IMR-90 (cell line): Measurements from ENCODE around the gene PCID2. TPM values are rescaled to one million over a fixed set of nuclear protein-coding genes. Genes with fewer than 3 reads are reported as not detected.
"Not testable (repeated sequence)": the region's sequence is repeated elsewhere in the genome, so short reads cannot be mapped to it uniquely, and the experiment has no call there.

Experiments
- ATAC-seq: fragments of 200-7000 bp; cut with Tn5 transposase; 2 replicates; pipeline ENCODE4 v1.9.1; 2020; ENCODE audit warnings: low read depth, mild to moderate bottlenecking, moderate library complexity
- BruUV-seq: library from RNA; stranded (reverse); fragments of 400-500 nt; replicated peaks from 2 replicates; lab custom pipeline; 2021; lab: Mats Ljungman, UMichigan
- CTCF ChIA-PET: fragments of 300-600 bp; formaldehyde crosslinking; extraction: SDS; loops from one replicate; lab custom pipeline; 2021; ENCODE audit warnings: antibody characterized with exemption; lab: Yijun Ruan, JAX
- POLR2A ChIA-PET: fragments of 300-600 bp; sonication (Branson Sonifier 250); formaldehyde crosslinking; loops from one replicate; lab custom pipeline; 2022; ENCODE audit warnings: antibody characterized with exemption; ENCODE audit not compliant: unreplicated experiment; lab: Charles Lee
- DNase-seq: peaks from one replicate; pipeline ENCODE4 v3.0.0; 2013
- H2AFZ ChIP-seq: replicated peaks from 2 replicates; pipeline ENCODE3; 2013; ENCODE audit warnings: low read length, mild to moderate bottlenecking; ENCODE audit not compliant: poor library complexity
- H2AK5ac ChIP-seq: 2 replicates; pipeline ENCODE4 v1.6.1; 2013; ENCODE audit warnings: low read depth, low read length, inconsistent platforms
- H2AK9ac ChIP-seq: replicated peaks from 2 replicates; pipeline ENCODE3; 2013; ENCODE audit warnings: mild to moderate bottlenecking, low read depth, low read length, moderate library complexity; ENCODE audit not compliant: poor library complexity
- H2BK120ac ChIP-seq: 2 replicates; pipeline ENCODE4 v1.6.1; 2013; ENCODE audit warnings: low read depth, low read length, inconsistent platforms
- H2BK15ac ChIP-seq: 3 replicates; pipeline ENCODE4 v1.6.1; 2013; ENCODE audit warnings: low read depth, low read length, inconsistent platforms
- H2BK20ac ChIP-seq: 2 replicates; pipeline ENCODE4 v1.6.1; 2013; ENCODE audit warnings: low read depth, mild to moderate bottlenecking, inconsistent platforms, low read length, moderate library complexity
- H2BK5ac ChIP-seq: 2 replicates; pipeline ENCODE4 v1.6.1; 2013; ENCODE audit warnings: mild to moderate bottlenecking, low read depth, low read length, inconsistent platforms; ENCODE audit not compliant: poor library complexity, severe bottlenecking
- H3K14ac ChIP-seq: replicated peaks from 2 replicates; pipeline ENCODE4 v1.6.1; 2013; ENCODE audit warnings: low read depth, low read length, inconsistent platforms
- H3K18ac ChIP-seq: 2 replicates; pipeline ENCODE4 v1.6.1; 2013; ENCODE audit warnings: low read depth, low read length, control low read depth
- H3K23ac ChIP-seq: 2 replicates; pipeline ENCODE4 v1.6.1; 2013; ENCODE audit warnings: low read depth, low read length, inconsistent platforms
- H3K27ac ChIP-seq: 2 replicates; pipeline ENCODE4 v1.5.1; 2013; ENCODE audit warnings: mild to moderate bottlenecking, control low read depth, low read length; ENCODE audit not compliant: insufficient read depth
- H3K27me3 ChIP-seq: 2 replicates; pipeline ENCODE4 v1.6.1; 2013; ENCODE audit warnings: low read length; ENCODE audit not compliant: control insufficient read depth, insufficient read depth
- H3K36me3 ChIP-seq: 2 replicates; pipeline ENCODE4 v1.6.1; 2013; ENCODE audit warnings: low read length, mixed read lengths; ENCODE audit not compliant: control insufficient read depth, insufficient read depth
- H3K4ac ChIP-seq: 2 replicates; pipeline ENCODE4 v1.6.1; 2013; ENCODE audit warnings: low read depth, low read length, inconsistent platforms
- H3K4me1 ChIP-seq: 2 replicates; pipeline ENCODE4 v1.6.1; 2013; ENCODE audit warnings: low read length, mixed read lengths; ENCODE audit not compliant: control insufficient read depth, insufficient read depth
- H3K4me2 ChIP-seq: 2 replicates; pipeline ENCODE4 v1.6.1; 2013; ENCODE audit warnings: low read depth, mild to moderate bottlenecking, control low read depth, low read length, moderate library complexity
- H3K4me3 ChIP-seq: 2 replicates; pipeline ENCODE4 v1.5.1; 2013; ENCODE audit warnings: low read depth, mild to moderate bottlenecking, control low read depth, low read length, moderate library complexity; ENCODE audit not compliant: insufficient read depth
- H3K56ac ChIP-seq: 2 replicates; pipeline ENCODE4 v1.6.1; 2013; ENCODE audit warnings: low read length, inconsistent platforms; ENCODE audit not compliant: insufficient read depth; ENCODE audit errors: extremely low read depth
- H3K79me1 ChIP-seq, 2 experiments: 2 replicates each; pipeline ENCODE4 v1.6.1; 2013; ENCODE audit warnings: low read length in 2 of 2, inconsistent platforms in 1 of 2, low read depth in 1 of 2
- H3K9ac ChIP-seq: 2 replicates; pipeline ENCODE4 v1.6.1; 2013; ENCODE audit warnings: low read depth, low read length, control low read depth
- H3K9me1 ChIP-seq: 2 replicates; pipeline ENCODE4 v1.6.1; 2013; ENCODE audit warnings: low read length, inconsistent platforms; ENCODE audit not compliant: insufficient read depth
- H3K9me3 ChIP-seq: 2 replicates; pipeline ENCODE4 v1.6.1; 2013; ENCODE audit warnings: low read length; ENCODE audit not compliant: control insufficient read depth, insufficient read depth
- H4K20me1 ChIP-seq: 2 replicates; pipeline ENCODE4 v1.6.1; 2013; ENCODE audit warnings: low read length, inconsistent platforms; ENCODE audit not compliant: insufficient read depth
- H4K5ac ChIP-seq: 2 replicates; pipeline ENCODE4 v1.6.1; 2013; ENCODE audit warnings: mild to moderate bottlenecking, low read depth, low read length, control low read depth
- H4K8ac ChIP-seq, 2 experiments: 2 replicates each; pipeline ENCODE4 v1.6.1; 2013; ENCODE audit warnings: low read depth in 2 of 2, low read length in 2 of 2, control low read depth in 1 of 2, inconsistent platforms in 1 of 2
- H4K91ac ChIP-seq: 2 replicates; pipeline ENCODE4 v1.6.1; 2013; ENCODE audit warnings: low read depth, low read length, inconsistent platforms; ENCODE audit not compliant: insufficient read depth
- WGBS, 2 experiments: methylation state at CpG; one replicate each; pipeline versions ENCODE4 v1.1.5 to v1.1.7; 2013; ENCODE audit warnings: missing lambda C conversion rate in 2 of 2; ENCODE audit not compliant: insufficient read length in 1 of 2; ENCODE audit errors: extremely low coverage in 2 of 2; 5-methylcytosine and 5-hydroxymethylcytosine counted together
- dilution Hi-C: fragments of 300-500 bp; cut with HindIII; formaldehyde crosslinking; loops from one replicate; pipeline ENCODE4 v1.14.3; 2018; ENCODE audit warnings: low sequenced_read_pairs; ENCODE audit not compliant: unreplicated experiment
- in situ Hi-C: fragments of 300-500 bp; cut with MboI; formaldehyde crosslinking; loops from 3 replicates; pipeline ENCODE4 v1.14.3; 2019; ENCODE audit warnings: low sequenced_read_pairs, inconsistent platforms, mixed read lengths
- intact Hi-C: fragments of 100-400 bp; cut with micrococcal nuclease; formaldehyde crosslinking; loops from 2 replicates; pipeline ENCODE4 v1.10.0; 2022
- polyA plus RNA-seq, 3 experiments: library from polyadenylated mRNA; depleted of rRNA; stranded (reverse); fragments of >200 nt; gene quantifications; 2 replicates each; pipeline ENCODE4 v1.2.3, GENCODE V29; 2012; ENCODE audit warnings: low replicate concordance in 1 of 3
- total RNA-seq: library from RNA; depleted of rRNA; stranded (reverse); fragments of >200 nt; gene quantifications from 2 replicates; pipeline ENCODE4 v1.2.3, GENCODE V29; 2012

PCID2 gene
- total and polyA plus RNA-seq, 2 of the 4 experiments (the other 2 are of a cell fraction): 83.5 to 90.9 TPM

DNA sequence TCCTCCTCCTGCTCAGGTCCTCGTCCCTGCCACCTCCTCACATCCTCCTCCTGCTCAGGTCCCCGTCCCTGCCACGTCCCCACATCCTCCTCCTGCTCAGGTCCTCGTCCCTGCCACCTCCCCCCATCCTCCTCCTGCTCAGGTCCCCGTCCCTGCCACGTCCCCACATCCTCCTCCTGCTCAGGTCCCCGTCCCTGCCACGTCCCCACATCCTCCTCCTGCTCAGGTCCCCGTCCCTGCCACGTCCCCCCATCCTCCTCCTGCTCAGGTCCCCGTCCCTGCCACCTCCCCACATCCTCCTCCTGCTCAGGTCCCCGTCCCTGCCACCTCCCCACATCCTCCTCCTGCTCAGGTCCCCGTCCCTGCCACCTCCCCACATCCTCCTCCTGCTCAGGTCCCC, 46.5 kb downstream of the PCID2 start:
- DNase-seq, H2BK120ac ChIP-seq, H2BK5ac ChIP-seq, H2BK15ac ChIP-seq, H3K4me3 ChIP-seq, intact Hi-C loops, H3K36me3 ChIP-seq, ATAC-seq, H3K18ac ChIP-seq, H3K56ac ChIP-seq, H4K20me1 ChIP-seq, H3K9me1 ChIP-seq, H3K27me3 ChIP-seq, CTCF ChIA-PET, H2AFZ ChIP-seq, H3K4me1 ChIP-seq, H2AK5ac ChIP-seq, H3K9ac ChIP-seq, H3K79me1 ChIP-seq, H4K91ac ChIP-seq, H4K8ac ChIP-seq, H4K5ac ChIP-seq, H2BK20ac ChIP-seq, H3K4me2 ChIP-seq, POLR2A ChIA-PET, H2AK9ac ChIP-seq, H3K4ac ChIP-seq, BruUV-seq, dilution Hi-C loops, H3K23ac ChIP-seq, H3K9me3 ChIP-seq, in situ Hi-C loops, H3K14ac ChIP-seq, H3K27ac ChIP-seq: not testable (repeated sequence)
- no CpG with 5 or more reads among the region's 13 CpGs for WGBS, 2 experiments
